ENCODE data around the gene METAP1. TPM values are rescaled to one million over a fixed set of nuclear protein-coding genes. Genes with fewer than 3 reads are reported as not detected.
"Not testable (repeated sequence)": the region's sequence is repeated elsewhere in the genome, so short reads cannot be mapped to it uniquely, and the experiment has no call there.

METAP1 gene
- total and polyA plus RNA-seq, 2 of the 8 experiments (the other 6 are each of a cell fraction or from before 2014, with no cell fraction given), result 50.6 to 85.2 TPM

DNA sequence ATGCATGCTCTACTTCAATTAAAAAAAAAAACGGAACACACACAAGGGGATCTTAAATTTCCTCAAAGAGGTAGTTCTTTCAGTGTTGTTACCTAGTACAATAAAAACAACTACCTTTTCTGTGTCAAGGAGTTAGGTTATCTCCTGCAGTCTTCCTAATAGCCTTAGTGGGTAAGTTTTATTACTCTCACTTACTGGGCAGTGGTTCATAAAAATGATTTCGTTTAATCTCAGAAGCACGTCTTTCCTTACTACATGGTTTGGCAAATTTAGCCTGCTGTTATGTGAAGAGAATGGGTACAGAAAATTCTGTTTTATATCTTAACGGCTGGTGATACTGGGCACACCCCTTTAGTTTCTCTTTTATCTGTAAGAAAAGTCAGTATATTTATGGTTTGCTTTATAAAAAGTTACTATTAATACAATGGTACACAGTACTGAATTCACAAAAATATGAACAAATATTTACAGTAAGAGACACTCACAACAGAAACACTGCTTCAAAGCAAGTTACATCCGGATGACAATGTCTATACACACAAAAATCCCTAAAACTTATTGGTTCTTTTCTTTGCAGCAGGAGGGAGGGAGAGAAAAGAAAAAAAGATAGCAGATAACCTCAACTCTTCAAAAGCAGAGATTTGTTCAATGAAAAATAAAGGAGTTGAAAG, 84.2 kb downstream of the METAP1 start (continued):
- TF ChIP-seq GTF2F1 (IDR thresholded peaks at IDR 0.05; ENCODE audit: borderline replicate concordance, low read depth, low read length) (no peak), POLR2AphosphoS5 (IDR thresholded peaks at IDR 0.05; ENCODE audit: low read depth, low read length) (no peak), KDM1A (IDR thresholded peaks at IDR 0.05; ENCODE audit: borderline replicate concordance, low read length) (no peak), USF2 (IDR thresholded peaks at IDR 0.05; ENCODE audit: low read length) (no peak), RAD21 (IDR thresholded peaks at IDR 0.05 in 1 of 2, conservative IDR thresholded peaks at IDR 0.05 in 1 of 2; ENCODE audit: low read depth in 2 of 2, low read length in 2 of 2) (no peak), BACH1 (IDR thresholded peaks at IDR 0.05; ENCODE audit: low read length) (no peak), CHD2 (IDR thresholded peaks at IDR 0.05; ENCODE audit: low read length) (no peak)

DNA sequence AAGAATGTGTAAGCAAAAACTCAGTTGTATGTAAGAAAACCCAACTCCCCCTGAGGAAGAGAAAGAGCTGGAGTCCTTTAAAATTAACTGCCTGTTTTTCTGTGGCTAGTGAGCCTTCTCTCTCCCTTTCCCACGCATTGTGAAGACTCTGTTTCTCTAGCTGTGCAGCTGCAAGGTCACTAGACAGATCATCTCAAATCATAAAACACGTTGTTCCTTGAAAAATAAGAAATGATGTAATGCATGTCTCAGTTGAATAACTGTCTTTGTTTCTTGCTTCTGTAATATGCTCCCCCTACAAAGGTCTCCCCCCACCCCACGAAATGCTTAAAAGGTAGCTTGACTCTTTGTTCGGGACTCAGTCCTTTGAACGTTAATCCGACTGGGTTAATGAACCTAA, 85.3 kb downstream of the METAP1 start:
- H2BK15ac ChIP-seq (ENCODE audit: low read length); H3K9me3 ChIP-seq (ENCODE audit: insufficient read depth in 2 of 2, low read depth in 1 of 2, low read length in 1 of 2); FAIRE-seq; H2BK120ac ChIP-seq (replicated peaks; ENCODE audit: low read depth, low read length); H3K27me3 ChIP-seq (replicated peaks in 1 of 4; ENCODE audit: control insufficient read depth in 3 of 4, extremely low read depth in 1 of 4, insufficient read depth in 3 of 4, low read length in 3 of 4); H3K27ac ChIP-seq (ENCODE audit: low read depth, low read length); H3K18ac ChIP-seq (ENCODE audit: extremely low read depth, low read length); H3K79me1 ChIP-seq (ENCODE audit: low read depth, low read length); H2BK20ac ChIP-seq (ENCODE audit: low read length); DNase-seq (ENCODE audit: low read depth in 1 of 2, low spot score in 2 of 2); H2AFZ ChIP-seq (ENCODE audit: low read length); H3K23ac ChIP-seq (ENCODE audit: insufficient read length); H3K4ac ChIP-seq (replicated peaks; ENCODE audit: insufficient read length, low read depth, low read length); H3K56ac ChIP-seq (replicated peaks; ENCODE audit: insufficient read length, low read depth, low read length); H2BK5ac ChIP-seq (ENCODE audit: low read depth, low read length); H3K9ac ChIP-seq (replicated peaks in 1 of 4; ENCODE audit: extremely low read depth in 1 of 4, low read depth in 3 of 4, low read length in 3 of 4); H4K8ac ChIP-seq (ENCODE audit: extremely low read depth, insufficient read depth, low read length); H3K4me3 ChIP-seq (ENCODE audit: extremely low read depth in 1 of 4, insufficient read depth in 2 of 4, low read depth in 3 of 4, low read length in 4 of 4); H3K23me2 ChIP-seq (ENCODE audit: low read depth, low read length); H4K20me1 ChIP-seq (replicated peaks in 1 of 2; ENCODE audit: control insufficient read depth in 1 of 2, insufficient read depth in 2 of 2, low read length in 2 of 2); H3K14ac ChIP-seq (ENCODE audit: insufficient read length); H3K4me2 ChIP-seq (ENCODE audit: insufficient read depth in 1 of 2, low read depth in 2 of 2, low read length in 2 of 2); H2BK12ac ChIP-seq (ENCODE audit: low read depth, low read length); H4K5ac ChIP-seq (ENCODE audit: insufficient read length, low read depth, low read length); H3K4me1 ChIP-seq (replicated peaks in 1 of 4; ENCODE audit: control insufficient read depth in 3 of 4, insufficient read depth in 4 of 4, low read length in 3 of 4); H2AK5ac ChIP-seq (ENCODE audit: low read depth, low read length); H4K91ac ChIP-seq (replicated peaks; ENCODE audit: insufficient read length, low read length): not testable (repeated sequence)
- ChIA-PET CTCF (ENCODE audit: partially characterized antibody) (interaction anchor here (0.6 to 1.0 kb wide), 3 partner anchors 31 to 460 kb away, joined by 3 read pairs; no protein-coding TSS in a partner anchor), POLR2A (ENCODE audit: partially characterized antibody) (interaction anchor here (0.9 to 4.4 kb wide), 3 partner anchors 8 to 20 kb away, joined by 3 to 17 read pairs (median 3); partner anchors contain the start of gene ADH5)
- Histone ChIP-seq H3K36me3 (ENCODE audit: control insufficient read depth in 2 of 4, insufficient read depth in 4 of 4, low read length in 3 of 4) (peaks cover 20 to 98% (median 78%) of the 10 kb centered on the region in 4 experiments), H3K79me2 (ENCODE audit: control insufficient read depth in 1 of 2, insufficient read depth in 2 of 2, low read length in 2 of 2) (peaks cover 3 to 20% of the 10 kb centered on the region in 2 experiments; a peak in 3 of 4 replicates)
- WGBS, 2 experiments (ENCODE audit: extremely low coverage in 1 of 2, insufficient coverage in 1 of 2, insufficient read length in 1 of 2, insufficient replicate concordance in 2 of 2, low coverage in 1 of 2, low lambda C conversion rate in 2 of 2, missing lambda C conversion rate in 1 of 2), result 72% methylated on average over 5 of the region's 6 CpGs; no CpG with 5 or more reads in 1 of the 2 experiments
